GM18868 (cell line): ENCODE measurements around the gene VWDE.
"Not testable (repeated sequence)": the region's sequence is repeated elsewhere in the genome, so short reads cannot be mapped to it uniquely, and the experiment has no call there.

Experiments
- ATAC-seq: cut with Tn5 transposase; IDR thresholded peaks from one replicate; pipeline ENCODE4 v1.9.1; 2021; ENCODE audit warnings: mild to moderate bottlenecking, moderate library complexity; ENCODE audit not compliant: unreplicated experiment

Gene VWDE

DNA sequence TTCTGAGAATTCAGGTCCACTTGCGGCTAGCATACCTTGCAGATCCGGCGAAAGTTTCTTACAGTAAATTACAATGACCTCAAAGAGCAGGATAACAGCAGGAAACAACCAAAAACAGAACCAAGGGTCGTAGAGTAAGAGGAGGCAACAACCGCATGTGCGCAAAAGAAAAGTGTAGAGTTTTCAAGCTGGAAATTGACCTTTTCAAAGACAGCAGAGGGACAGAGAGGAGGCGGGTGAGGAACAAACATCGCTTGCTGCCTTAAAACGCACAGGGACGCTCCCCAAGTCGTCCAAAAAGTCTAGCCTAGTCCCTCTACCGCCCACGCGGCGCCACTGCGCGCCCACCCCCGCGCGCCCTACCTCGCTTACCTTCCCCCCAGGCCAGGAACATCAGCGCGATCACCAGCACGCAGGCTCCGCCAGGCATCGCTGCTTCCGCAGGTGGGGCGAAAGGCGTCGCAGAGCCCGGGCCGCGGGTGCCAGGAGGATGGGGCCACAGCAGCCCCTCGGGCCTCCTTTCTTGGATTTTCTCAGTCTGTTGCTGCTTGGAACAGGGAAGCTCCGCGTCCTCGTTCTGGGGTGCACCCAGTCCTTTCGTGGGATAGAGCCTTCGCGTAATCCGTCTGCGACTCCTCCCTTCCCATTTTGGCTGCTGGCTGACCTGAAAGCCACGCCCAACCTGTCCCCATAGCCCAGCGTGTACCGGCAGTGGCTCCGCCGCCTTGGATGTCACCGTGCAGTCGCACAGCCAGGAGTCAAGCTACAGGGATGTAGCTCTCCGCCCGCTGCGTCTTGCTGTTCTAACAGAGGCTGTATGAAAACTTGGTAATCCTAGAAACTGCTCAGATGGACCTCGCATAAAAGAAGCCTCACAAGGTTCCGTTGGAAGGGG lies at the start of gene VWDE:
TSS of gene VWDE (minus strand) at position 579 of the 895 bp plus-strand sequence. CDS start at position 430, 149 bp downstream.
- peak; percentile 70 for ATAC-seq

DNA sequence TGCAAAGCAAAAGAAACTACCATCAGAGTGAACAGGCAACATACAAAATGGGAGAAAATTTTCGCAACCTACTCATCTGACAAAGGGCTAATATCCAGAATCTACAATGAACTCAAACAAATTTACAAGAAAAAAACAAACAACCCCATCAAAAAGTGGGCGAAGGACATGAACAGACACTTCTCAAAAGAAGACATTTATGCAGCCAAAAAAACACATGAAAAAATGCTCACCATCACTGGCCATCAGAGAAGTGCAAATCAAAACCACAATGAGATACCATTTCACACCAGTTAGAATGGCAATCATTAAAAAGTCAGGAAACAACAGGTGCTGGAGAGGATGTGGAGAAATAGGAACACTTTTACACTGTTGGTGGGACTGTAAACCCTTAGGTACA lies 49.5 kb upstream of the VWDE start:
- ATAC-seq, result not testable (repeated sequence)

DNA sequence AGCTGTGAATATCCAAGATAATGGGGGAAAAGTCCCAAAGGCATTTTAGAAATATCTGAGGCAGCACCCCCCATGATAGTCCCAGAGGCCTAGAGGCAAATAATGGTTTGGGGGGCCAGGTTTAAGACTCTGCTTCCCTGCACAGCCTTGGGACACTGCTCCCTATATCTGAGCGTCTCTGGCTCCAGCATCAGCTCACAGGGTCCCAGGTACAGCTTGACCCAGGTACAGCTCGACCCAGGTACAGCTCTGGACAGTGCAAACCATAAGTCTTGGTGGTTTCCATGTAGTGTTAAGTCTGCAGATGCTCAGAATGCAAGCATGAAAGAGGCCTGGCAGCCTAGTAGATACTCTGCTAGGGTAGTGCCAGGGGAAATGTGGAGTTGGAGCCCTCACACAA lies 47.0 kb upstream of the VWDE start:
- no peak for ATAC-seq

DNA sequence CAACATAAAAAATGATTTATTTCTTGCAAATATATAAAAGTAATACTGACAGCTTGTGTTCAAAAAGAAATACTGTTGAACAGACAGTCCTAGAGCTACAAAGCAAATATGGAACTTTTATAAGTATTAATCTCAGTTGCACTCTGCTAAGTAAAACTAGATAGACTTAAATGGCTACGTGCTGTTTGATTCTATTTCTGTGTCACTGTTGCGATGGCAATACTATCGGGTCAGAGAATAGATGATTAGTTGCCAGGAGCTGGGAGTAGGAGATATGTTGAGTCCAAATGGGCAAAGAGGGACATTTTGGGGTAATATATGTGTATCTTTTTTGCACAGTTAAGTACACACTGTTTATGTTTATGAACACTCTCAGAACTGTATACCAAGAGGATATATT lies 41.1 kb upstream of the VWDE start:
- no peak for ATAC-seq

DNA sequence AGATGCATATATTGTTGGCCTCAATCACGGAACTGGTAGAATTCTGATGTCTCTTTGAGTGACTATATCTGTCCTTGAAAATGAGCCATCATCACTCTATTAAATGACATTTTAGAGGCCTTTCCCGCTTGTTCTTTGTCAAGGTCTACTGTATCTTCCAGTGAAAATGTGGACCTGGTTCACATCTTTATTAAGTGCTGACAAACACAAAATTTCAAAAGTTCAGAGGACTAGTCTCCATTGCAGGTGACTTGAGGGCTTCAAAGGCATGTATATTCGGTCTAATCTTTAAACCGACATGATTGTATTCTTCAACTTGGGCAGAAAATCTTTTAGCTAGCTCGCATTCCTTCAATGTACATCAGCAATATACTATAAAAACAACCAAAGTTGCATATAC lies 36.6 kb upstream of the VWDE start:
- ATAC-seq, result no peak

DNA sequence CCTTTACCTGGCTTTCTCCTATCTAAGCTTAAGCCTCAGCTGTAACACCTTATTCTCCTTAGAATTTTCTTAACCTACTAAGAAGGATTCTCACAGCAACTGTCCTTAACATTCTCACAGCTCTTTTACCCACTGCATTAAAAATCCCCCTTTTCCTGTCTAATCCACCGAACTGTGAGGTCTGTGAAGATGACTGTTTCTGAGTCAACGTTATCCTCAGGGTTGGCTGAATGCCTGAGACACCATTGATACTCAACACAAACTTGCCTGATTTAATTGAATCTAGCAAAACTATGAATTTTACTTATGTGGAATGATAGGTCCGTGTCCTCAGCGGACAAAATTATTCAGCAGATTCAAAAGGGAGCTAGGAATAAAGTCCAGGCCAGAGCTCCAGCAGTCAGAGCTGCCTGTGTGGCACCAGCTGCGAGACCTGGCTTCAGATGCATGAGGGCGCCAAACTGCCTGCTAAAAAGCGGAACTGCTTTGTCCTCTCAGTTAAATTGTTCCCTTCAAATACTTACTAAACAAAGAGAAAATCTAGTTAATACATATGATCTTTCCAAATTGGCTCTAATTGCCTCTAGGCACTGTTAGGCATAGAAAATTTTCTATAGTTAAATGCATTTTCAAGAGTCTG lies 33.4 kb upstream of the VWDE start:
- ATAC-seq, result peak; percentile 76

DNA sequence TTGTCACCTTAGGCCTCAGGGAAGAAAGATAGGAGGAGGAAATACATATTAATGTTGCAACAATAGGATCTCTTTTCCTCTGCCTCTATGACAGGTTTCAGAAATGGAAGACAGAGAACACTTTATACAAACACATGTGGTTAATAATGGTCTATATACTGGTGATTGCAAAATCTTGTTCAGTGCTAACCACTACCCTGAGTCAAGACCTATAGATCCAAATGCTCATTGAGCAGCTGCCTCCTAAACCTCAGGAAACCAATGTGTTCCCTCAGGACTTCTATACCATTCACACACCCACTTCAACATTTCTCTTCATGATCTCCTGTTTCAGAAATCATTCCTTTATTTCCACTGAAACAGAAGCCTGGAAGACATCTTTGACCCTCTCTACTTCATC lies 32.5 kb upstream of the VWDE start:
- no peak for ATAC-seq

DNA sequence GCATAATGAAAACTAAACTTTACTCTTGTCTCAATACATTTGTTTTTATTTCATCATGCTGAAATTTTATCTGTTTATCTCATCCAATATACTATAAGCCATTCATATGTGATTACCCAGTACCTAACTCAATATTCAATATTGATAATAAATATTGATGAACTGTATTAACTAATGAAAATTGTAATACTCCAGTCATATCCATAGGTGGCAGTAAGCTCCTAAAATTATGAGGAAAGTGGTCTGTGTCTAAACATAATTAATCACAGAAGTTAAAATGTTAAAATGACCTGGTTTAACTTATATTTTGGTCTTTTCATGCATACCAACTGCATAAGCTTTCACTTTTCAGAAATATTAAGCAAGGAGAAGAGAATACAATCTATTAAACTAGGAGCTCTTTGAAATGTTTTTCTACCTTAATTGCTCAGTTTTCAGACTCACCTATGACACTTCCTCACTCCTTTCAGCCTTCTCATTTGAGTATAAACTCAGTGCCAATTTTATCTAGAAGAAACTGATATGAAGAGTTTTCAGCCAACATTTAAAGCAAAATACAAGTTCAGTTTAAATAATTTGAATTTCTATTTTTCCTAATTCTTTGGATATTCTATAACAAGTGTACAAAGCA lies 30.5 kb upstream of the VWDE start:
- ATAC-seq, result peak; percentile 53

DNA sequence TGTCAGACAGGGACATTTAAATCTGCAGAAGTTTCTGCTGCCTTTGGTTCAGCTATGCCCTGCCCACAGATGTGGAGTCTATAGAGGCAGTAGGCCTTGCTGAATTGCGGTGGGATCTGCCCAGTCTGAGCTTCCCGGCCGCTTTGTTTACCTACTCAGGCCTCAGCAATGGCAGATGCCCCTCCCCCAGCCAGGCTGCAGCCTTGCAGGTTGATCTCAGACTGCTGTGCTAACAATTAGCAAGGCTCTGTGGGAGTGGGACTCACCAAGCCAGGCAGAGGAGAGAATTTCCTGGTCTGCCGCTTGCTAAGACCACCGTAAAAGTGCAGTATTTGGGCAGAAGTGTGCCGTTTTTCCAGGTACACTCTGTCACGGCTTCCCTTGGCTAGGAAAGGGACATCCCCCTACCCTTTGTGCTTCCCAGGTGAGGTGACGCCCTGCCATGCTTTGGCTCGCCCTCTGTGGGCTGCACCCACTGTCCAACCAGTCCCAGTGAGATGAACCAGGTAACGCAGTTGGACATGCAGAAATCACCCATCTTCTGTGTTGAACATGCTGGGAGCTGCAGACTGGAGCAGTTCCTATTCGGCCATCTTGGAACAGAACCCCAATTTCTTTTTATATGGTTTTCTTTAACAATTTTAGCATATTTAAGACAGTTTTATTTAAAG lies 28.4 kb upstream of the VWDE start:
- ATAC-seq, result no peak

DNA sequence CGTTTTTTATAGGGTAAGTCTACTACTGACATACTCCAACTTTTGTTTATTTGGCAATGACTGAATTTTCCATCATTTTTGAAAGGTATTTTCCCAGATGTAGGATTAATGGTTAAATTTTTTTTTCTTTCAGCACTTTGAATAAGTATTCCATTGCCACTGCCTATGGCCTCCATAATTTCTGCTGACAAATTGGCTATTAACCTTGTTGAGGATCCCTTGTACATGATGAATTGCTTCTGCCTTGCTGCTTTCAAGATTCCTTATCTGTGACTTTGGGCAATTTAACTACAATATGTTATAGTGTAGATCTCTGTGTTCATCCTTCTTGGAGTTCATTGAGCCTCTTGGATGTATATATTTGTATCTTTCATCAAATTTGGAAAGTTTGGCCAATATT lies 21.6 kb upstream of the VWDE start:
- ATAC-seq, result no peak

DNA sequence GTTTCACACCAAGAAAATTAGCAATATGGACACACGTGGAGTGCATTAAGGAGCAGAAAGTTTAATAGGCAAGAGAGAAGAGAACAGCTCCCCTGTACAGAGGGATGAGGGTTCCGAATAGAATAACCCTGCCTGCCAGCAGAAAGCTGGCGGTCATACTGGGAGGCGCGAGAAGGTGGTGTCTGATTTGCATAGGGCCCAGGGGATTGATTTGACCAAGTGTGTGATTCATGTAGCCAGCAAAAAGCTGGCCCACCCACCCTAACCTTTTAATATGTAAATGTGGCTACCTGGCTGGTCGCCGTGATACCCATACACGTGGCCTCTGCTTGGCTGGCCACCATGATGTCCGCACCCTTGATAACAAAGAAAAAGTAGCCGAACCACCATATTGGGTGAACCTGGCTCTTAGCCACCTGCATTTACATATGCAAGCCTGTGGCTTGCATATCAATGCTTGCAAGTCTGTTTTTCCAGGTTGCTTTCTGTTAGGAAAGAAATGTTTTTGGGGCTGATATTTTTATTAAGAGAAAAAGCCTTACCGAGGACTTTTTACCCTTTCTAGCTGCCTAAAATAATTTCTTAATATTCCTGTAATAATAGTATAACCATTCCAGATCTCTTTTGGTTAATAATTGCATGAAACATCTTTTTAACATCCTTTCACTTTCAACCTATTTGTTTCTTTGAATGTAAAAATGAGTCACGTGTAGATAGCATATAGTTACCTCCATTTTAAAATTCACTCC lies 20.5 kb upstream of the VWDE start:
- ATAC-seq, result no peak

DNA sequence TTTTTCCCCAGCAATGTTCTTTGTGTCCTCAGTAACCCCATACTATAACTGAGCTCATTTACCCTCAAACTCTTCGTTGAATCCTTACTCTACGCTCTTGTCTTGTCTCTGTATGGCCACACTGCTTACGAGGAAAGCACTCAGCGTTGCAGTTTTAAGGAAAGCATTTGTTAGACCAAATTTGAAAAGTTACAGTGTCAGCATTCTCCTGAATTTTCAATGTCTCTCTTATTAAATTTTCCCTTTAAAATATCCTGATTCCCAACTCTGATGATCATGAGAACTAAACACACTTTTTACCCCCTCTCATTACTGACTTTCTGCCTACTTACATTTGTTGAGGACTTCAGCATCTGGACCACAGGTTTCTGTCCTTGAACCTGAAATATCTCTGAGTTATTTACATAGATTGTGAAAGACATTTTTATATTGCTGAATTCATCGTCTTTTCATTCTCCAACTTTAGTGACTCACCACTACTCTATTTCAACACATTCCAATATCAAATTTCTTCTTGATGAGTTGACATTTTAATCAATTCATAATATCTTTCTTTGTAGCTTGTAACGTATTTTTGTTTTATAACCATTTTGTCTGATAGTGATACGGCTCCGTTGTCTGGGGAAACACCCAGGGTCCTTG lies 19.8 kb upstream of the VWDE start:
- no peak for ATAC-seq

DNA sequence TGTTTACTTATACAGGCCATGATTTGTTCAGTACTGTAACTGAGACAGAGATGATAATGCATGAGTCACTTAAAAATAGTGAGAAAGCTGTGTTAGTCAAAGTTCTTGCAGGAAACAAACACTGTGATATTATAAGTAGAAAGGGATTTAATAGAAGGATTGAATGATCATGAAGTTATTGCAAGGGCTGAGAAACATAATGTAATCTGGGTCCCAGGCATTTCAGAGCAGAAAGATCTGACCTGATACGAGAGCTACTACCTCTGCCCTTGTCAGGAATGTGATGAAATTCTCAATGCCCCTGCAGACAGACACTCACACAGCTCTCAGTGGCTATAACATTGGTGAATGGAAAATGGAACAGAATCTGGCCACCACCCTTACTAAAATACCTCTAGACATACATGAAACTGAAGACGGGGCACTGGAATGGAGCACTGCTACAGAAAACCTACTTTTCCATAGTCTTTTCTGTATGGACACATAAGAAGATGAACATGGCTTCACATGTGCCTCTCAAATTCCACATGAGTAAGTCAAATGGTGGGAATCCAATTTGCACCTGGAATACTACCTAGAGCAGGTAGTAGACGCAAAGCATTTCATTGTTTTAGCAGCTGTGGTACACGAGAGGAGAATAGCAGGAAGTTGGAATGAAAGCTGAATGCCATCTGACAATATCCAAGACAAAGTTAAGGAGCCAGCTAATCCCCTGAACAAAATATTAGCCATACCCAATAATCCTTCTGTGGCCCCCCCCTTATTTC lies 19.1 kb upstream of the VWDE start:
- ATAC-seq, result no peak

DNA sequence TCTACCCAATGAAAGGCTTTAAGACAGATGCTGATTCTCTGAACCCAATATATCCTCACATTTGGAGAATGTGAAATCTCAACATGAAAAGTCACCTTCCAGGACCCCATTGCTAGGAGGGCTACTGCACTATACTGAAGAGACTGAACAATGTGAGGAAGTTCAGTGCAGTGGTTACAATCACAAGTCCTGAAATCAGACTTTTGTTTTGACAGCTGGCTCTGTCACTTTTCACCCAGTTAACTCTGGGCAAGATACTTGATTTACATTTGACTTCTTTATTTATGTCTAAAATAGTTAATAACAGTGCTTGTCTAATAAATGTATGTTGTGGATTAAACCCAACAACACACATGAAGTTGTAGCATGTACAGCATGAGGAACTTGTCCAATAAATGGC lies 14.8 kb upstream of the VWDE start:
- no peak for ATAC-seq

DNA sequence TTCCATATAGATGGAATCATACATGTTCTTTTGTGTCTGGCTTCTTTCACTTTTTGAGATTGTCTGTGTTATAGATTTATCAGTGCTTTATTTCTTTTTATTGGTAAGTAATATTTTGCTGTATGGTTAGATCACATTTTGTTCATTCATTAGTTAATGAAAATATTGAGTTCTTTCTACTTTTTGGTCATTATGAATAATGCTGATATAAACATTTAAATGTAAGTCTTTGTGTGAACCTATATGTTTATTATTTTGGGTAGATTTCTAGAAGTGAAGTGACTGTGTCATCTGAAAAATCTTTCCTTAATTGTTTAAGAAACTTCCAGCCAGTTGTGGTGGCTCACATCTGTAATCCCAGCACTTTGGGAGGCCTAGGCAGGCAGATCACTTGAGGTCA lies 11.4 kb upstream of the VWDE start:
- ATAC-seq, result no peak

DNA sequence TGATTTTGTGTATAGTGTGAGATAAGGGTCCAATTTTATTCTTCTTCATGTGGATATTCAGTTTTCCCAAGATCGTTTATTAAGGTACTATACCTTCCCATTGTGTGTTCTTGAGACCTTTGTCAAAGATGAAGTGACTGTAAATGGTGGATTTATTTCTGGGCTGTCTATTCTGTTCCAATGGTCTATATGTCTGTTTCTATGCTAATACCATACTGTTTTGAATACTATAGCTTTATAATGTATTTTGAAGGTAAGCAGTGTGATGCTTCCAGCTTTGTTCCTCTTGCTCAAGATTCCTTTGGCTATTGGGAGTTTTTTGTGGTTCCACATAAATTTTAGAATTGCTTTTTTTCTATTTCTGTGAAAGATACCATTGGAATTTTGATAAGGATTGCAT lies 8.7 kb upstream of the VWDE start:
- ATAC-seq, result no peak

DNA sequence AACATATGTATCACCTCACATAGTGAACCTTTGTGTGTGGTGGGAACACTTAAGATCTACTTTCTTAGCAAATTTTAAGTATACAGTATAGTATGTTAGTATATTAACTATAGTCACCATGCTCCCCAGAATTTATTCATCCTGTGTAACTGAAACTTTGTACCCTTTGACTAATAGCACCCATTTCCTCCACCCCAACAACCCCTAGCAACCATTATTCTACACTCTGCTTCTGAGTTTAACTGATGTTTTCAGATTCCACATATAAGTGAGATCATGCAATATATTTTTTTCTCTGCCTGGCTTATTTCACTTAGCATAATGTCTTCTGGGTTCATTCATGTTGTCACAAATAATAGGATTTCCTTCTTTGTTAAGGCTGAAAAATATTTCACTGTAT lies 6.9 kb upstream of the VWDE start:
- no peak for ATAC-seq

DNA sequence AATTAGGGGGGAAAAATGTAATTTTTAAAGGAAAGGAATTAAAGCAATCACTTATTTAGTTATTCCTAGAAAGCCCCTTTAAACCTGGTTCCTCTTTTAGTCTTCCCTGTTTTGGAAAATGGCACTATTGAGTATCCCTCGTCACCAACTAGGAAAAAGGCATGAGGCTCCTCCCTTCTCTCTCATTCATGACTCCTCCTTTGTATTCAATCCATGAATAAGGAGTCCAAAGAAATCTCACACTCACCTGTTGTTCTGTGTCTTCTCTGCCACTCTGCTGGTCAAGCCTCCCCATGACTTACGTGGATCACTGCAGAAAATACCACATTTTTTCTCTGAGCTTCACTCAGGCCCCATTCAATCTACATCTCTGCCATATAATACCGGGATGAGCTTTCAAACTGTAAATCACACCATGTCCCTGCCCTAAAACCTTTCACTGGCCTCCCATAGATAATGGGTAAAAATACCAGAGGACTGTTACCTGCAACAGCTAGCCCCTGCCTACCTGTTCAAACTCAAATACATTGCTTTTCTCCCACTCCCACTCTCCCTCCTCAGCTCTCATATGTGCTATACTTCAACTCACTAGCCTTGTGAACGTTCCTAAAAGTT lies 5.5 kb upstream of the VWDE start:
- ATAC-seq, result no peak

DNA sequence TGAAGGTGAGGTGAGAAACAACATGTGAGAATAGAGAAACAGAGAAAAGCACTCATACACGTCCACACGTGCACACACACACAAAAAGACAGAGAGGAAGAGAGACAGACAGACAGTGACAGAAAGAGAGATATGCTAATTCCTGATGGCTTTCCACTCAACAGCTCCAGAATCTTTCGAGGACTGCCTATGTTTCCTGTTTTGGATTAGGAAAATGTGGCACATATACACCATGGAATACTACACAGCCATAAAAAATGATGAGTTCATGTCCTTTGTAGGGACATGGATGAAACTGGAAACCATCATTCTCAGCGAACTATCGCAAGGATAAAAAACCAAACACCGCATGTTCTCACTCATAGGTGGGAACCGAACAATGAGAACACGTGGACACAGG lies 4.0 kb upstream of the VWDE start:
- not testable (repeated sequence) for ATAC-seq
